Liver (tissue), 3 donors: ENCODE data around the gene ARFGAP1.

Source experiments
- CTCF ChIP-seq: fragments of 150-350 bp; IDR thresholded peaks from 2 replicates; pipeline ENCODE4 v1.5.1; 2017; ENCODE audit warnings: improper control_type of control experiment, low read depth, low read length; ENCODE audit not compliant: missing input control
- JUND ChIP-seq, 2 donors: IDR thresholded peaks; 2 replicates each; pipeline ENCODE4 v1.6.1; 2016; ENCODE audit warnings: antibody characterized with exemption in 2 of 2
- donor health status: healthy.
- donor health status: healthy.

DNA sequence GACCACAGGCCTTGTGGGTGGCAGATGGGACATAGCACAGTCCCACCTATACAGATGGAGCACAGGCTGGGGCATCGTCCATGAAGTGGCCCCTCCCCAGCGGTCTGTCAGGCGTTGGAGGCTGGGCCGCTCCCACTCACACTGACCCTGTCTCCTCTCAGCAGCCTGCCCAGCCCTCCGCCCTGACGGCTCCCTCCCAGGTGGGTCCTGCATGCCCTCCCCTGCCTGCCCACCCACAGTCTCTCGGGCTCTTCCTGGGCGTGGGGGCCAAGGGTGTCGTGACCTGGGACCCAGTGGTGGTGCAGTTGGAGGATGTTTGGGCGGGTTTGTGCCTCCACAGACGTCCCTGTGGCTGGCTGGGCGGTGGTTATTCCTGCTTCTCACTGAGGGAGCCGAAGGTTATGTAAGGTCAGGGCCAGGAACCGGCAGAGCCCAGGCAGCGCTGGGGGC is 42.7 kb downstream of the ARFGAP1 start:
- TF ChIP-seq CTCF, result no peak
- TF ChIP-seq JUND (IDR thresholded peaks at IDR 0.05), result no peak
